ENCODE results near the gene SARDH.

The SARDH gene

DNA sequence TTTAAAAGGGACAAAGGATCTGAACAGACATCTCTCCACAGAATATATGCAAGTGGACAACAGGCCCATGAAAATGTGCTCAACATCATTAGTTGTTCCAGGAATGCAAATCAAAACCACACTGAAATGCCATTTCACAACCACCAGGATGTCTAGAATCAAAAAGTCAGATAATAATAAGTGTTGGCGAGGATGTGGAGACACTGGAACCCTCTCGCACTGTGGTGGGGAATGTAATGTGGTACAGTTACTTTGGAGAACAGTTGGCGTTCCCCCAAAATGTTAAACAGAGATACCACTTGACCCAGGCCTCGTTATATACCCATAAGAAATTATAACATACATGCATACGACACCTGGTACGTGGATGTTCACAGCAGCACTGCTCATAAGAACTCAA is 38.6 kb downstream of the SARDH start:
- DNase-seq, result no peak

DNA sequence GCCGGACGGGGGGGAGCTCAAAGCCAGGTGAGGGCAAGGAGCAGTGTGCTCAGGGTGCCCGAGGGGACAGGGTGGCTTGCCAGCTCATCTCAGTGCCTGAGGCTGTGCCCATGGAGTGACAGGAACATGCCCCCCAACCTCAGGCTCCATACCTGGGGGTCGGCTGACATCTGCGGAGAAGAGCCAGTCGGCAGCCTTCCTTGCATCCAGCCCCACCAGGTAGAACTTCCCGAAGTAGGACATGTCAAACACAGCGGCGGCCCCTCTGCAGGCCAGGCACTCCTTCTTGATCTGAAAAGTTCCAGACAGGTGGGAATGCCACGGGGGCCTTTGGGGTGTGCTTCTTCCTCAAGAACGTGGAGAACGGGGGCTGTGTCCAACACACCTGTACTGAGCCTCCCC is 42.1 kb downstream of the SARDH start:
- DNase-seq, result no peak

DNA sequence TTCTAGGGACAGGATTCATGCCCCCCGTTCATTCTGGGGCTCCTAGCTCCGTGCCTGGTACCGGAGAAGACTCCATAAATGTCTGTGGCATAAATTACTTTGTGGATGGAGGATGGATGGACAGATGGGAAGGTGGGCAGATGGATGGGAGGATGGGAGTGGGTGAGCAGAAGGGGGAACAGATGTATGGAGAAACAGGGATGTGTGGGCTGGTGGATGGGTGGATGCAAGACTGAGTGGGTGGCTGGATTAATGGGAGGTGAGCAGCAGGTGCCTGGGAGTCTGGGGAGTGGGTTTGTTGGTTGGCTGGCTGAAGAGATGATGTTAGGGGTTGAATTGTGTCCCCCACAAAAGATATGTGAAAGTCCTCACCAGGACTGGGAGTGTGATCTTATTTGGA is 43.5 kb downstream of the SARDH start:
- DNase-seq, result no peak

DNA sequence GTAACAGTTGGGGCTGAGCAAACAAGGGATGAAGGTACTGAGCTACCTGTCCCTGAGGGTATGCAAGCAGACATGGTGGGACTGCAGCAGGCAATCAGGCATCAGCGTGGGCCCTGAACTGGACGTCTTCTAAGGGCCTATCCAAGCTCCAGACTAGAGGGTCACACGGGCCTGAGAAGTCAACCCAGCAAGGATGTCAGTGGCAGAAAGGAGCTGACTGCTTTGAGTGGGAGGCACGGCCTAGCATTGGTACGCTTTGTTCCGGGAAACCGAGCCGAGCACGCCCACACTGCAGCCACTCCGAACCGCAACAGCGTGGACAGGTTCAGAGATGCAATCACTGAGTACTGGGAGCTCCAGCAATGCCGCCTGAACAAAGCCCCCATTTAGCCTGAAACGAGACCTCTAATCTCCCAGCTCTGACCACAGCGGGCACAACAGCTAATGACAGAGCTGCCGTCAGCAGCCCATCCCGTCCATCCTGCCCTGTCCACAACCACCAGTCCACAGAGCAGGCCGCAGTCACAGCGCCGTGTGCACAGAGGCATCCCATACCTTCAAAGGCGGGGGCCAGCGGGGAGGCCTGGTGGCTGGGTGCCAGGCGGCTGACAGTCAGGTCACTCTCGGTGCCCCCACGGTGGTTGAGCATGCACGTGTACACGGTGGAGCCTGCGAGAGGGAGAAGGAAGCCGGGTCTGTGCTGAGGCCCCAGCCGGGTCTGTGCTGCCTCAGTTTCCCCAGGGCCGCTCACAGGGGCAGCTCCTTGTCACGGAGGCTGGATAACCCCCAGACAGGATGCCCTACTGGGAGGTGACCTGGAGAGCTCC is 44.2 kb downstream of the SARDH start:
- DNase-seq, result no peak

DNA sequence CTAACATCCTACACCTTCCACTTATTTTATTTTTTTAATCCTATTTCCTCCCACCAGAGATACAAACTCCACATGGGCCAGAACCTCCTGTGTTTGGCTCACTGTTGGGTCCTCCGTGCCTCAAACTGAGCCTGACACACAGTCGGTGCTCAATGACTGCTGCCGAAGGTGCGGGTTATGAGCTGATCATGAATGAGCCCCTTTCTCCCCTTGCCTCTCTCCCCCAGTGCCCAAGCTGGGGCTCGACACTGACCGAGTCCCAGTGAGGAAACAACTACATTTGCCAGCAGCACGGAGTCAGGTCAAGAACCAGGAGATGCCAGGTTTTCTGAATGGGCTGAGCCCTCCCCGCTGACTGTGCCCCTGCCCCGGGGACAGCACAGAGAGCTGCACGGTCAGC is 45.0 kb downstream of the SARDH start:
- no peak for DNase-seq

DNA sequence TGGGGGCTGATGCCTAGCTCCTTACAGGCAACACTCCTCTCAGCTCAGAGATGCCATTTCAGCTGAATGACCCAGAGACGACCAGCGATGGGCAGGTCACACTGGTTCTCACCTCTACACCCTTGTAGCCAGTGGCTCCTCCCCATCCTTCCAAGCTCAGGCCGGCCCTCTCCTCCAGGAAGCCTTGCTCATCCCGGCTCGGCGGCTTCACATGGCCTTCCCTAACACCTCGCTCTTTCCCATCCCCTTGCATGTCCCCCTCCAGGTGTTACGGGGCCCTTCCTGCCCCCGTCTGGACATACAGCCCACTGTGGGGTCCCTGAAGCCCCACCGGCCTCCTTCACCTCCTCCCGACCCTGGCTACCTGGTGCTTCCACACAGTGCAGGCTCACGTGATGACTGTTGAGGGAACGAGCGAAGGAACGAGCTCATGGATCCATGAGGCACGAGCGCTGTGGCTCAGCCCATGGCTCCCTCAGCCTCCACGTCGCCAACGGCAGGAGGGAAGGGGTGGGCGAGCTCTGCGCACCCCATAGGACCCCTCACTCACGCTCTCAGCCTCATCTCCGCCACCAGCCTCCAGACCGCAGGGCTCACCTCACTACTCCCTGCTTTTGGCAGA is 45.7 kb downstream of the SARDH start:
- no peak for DNase-seq

DNA sequence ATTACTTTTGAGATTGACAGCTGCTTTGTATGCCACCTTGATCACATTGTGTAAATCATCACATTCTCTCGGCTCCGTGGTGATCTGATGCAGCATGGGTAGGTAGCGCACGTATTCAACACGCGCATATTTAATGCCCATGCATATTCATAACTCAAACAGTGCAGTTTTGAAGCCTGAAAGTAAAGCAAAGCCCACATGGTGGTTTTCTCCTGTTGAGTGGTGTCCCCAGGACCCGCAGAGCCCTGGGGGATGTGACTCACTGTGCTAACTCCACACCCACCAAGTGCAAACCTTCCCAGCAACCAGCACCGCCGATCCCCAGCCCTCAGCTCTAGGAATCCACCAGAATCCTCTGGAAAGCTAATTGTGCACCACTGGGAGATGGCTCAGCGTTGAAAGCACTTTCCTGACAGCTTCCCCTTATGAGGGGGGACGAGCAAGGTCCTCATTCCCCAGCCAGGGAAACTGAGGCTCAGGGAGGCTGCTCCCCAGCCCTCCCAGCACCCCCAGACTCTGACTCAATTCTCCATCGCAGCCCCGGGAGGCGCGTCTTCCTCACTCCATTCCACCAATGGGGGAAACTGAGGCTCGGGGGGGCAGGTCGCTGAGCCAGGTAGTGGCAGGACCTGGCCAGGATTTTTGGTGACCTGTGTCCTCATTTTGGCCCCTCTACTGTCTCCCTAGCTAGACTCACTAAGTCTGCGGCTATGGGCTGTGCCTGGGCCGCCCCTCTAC is 46.4 kb downstream of the SARDH start:
- no peak for DNase-seq

DNA sequence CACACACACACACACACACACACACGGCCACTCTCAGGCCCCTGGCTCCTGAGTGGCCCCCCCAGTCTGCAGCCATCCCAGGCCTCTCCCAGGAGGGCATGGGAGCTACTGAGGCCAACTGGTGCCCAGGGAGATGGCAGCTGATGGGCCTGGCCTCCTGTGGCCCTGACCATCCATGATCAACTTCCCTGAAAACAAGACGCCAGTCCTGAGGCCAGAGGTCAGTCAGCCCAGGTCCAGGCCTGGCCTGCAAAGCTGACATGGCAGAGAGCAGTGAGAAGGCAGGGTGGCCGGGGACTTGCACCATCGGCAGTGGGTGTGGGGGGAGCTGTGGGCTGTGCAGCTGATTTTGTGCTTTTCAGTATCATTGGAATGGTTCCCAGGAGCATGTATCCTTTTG is 47.0 kb downstream of the SARDH start:
- no peak for DNase-seq

DNA sequence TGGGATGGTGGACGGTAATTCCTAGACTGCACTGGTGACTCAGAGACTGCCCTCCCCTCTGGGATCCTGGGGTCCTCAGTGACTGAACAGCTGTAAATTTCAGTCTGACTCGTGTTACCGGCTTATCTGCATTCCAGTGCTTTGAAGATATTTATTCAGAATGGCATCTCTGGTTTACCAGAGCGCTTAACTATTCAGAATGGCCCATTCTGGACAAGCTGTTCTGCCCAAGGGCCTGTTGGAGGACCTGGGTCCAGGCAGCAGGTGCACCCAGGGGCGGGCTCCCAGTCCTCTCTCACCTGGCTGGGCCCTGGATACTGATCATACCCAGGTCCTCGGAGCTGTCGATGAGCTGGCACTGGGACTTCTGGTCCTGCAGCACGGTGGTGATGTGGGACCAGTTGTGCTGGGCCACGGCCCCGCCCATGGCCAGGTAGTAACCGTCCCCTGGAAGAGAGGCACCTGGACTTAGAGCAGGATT is 48.0 kb downstream of the SARDH start:
- no peak for DNase-seq

DNA sequence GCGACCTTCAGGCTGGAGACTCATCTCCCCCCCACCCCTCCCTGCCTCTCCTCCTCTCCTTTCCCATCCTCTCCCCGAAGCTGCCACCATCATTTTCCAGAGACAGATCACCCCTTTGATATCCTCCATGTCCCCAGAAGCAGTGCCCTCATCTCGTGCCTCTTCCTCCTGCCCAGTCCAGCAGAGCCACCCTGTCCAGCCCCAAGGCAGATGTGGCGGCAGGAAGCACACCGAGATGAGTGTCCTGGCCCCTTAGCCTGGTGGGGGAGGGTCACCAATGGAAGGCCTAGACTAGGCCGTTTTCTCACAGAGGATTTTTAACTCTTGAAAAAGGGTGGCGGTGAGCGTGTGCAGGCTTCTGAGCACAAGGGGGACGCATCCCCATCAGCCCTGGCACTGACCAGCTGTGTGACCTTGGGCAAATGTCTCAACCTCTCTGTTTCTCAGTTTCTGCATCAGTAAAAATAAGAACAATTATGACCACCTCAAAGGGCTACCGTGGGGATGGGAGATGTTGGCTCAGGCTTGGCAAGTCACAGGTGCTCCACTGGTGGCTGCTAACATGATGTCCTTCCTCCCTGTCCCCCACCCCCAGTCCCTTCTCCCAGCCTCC is 48.9 kb downstream of the SARDH start:
- DNase-seq, result no peak

DNA sequence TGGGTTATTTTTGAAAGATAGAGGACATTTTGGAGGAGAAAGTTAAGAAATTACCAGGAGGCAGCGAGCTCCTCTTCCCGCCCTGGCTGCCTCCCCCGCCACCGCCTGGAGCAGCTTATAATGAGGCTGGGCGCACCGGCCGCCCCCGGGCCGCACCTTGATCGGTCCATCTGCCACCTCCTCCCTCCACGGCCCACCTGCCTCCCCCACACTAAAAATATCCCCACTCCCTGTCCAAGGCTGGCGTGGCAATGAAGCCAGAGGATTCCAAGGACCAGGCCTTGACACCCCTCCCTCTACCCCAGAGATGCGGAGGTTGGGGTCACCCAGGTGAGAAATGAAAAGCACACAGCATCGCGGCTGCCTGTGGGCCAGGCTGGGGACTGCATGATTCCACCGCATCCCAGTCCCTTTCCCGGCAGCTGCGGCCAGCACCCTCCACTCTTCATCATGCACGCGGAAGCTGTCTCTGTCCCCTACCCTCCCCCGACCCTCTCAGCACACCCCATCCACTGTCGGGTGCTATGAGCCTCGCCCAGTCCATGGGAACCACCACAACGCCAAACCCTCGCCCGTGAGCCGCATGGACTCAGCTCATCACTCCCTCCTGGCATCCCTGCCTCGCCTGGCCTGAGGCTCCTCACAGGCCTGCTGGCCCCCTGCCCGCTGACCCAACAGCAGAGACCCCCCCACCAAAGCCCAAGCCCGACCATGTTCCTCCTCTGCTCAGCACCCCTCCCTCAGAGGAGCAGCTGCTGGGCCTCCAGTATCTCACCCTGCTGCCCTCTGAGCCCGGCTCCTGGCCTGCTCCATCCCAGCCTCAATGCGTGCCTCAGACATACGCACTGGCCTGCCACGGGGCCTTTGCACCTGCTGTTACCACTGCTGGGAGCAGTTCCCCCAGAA is 50.0 kb downstream of the SARDH start:
- no peak for DNase-seq

DNA sequence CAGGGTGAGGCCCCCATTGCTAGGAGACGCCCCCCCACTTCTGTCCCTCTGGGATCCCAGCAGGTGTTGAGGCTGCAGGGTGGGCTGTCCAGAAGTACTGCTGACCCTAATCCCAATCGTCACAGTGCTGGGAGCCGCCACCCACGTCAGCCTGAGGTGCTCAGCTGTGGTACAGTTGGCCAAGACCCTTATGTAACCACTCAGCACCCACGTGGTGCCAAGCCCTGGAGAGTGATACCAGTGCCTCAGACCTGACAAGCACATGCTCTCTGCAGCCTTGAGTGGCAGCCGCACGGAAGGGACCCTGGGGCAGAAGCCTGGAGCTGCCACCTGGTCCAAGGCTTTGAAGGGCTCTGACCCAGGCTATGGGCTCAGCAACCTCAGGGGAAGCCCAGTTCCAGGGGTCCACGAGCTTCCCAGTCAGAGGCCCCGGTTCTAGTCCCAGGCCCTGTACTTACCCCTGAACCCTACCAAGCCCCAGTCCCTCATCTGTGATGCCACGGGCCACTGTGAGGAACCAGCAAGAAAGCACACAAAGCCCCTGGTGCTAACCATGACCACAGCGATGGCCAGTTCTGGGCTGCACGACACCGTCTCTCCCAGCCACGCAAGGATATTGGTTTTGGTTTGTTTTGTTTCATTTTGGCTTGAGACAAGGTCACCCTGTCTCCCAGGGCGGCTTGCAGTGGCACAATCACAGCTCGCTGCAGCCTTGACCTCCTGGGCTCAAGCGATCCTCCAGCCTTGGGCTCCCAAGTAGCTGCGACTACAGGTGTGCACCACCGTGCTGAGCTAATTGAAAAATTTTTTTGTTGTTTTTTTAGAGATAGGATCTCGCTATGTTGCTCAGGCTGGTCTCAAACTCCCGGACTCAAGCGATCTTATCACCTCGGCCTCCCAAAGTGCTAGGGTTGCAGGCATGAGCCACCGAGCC is 51.2 kb downstream of the SARDH start:
- DNase-seq, result peak; percentile 59

DNA sequence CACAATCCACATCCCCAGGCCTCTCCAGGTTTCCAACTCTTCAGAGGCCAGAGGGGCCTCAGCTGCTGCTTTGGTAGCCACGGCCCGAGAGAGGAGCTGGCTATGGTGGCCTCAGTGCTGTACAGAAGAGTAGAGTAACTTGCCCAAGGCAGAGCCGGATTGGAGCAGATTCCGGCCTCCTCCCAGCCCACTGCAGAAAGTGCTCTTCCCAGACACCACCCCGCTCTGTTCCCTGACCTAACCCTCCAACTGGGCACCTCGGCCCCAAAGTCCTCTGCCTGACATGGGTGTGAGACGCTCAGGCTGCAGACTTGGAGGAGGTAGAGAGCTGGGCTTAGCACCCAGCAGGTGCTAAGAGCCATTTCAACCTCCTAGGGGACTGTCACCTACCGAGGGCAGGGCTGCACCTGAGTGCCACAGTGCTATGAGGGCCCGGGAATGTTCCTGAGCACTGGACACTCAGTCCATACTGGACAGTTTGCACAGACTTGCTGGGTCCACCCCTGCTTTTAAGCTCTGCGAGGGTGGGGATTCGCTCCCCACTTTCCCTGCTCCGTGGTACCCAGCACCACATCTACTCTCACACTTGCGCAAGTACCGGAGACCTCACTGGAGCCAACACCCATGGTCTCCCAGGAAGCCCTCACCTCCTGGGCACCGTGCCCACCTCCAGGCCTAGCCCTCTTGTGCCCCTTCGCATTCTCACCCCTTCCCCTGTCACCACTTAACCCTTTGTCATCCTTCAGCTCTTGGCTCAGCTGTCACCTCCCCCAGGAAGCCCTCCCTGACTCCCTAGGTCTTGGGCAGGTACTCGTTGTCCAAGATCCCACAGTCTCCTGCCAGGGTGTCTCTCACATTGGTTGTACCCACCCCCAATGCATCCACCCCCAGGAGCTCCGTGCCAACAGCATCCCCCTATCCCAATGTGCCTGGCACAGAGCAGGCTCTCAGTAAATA is 52.2 kb downstream of the SARDH start:
- DNase-seq, result no peak

DNA sequence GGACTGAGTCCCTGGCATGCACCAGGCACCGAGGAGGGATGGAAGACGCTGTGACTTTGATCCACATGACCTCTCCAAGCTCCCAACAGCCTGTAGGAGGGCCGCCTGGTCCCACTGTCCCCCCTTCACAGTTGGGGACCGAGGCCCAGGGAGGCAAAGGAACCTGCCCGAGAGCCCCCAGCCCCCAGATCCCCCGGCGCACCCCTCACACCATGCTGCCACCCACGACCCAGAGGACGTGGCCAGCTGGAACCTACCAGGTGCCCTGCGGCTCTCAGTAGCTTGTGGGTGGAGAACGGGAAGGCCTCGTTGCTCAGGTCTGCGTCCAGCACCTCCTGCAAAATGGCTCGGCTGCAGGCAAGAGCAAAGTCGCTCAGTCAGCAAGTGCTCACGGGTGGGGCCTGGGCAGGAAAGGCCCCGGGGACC is 53.2 kb downstream of the SARDH start:
- no peak for DNase-seq

DNA sequence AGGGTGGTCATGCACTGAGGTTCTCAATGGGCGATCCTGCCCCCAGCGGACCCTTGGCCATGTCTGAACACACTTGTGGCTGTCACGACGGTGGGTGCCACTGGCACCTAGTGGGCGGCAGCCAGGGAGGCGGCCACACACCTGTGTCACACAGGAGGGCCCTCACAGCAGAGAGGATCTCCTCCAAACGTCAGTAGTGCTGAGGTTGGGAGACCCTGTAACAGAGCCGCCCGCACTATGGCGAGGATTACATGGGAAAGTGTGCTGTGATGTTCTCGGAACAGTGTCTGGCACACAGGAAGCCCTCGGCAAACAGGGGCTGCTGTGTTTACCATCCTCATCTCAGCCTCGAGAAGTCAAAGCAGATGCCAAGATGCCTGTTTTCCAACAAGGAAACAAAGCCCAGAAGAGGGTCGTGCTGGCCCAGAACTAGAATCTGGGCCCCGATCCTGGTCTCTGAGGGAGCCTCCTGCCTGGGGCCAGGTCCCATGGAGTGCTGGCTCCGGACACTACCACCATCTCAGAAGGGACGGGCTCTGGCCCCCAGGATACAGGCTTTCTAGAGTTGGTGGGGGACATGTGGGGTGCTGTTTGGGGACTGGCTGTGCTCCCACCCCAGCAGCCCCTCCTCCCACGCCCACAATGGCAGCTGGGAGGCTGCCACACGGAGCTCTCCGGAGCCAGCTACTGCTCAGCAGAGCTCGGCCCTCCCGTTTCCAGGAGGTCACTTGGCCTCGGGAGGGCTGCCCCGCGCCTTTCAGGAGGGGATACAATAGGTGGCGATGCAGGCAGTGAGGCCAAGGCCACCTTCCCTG is 53.8 kb downstream of the SARDH start:
- DNase-seq, result no peak

DNA sequence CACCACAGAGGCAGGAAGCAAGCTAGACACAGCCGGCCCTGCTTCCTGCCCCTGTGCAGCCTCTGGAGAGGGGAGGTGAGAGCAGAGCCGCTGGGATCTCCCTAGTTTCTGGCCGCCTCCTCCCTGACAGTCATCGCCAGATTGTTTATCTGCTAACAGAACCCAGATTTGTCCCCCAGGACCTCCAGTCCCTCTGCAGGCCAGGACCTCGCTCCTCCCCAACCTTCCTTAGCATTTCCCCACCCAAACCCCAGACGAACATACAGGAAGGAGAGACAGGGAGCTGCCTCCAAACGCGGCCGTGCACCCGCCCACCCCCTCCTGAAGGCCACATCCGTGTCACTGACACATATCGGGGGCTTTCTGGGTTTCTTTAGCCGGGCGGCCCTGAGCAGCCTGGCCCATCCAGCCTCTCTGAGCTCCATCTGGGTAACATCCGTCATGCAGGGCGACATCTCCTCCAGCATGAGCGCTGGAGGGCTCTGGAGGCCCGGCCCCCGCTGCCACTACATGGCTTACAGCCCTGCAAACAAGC is 54.5 kb downstream of the SARDH start:
- no peak for DNase-seq

DNA sequence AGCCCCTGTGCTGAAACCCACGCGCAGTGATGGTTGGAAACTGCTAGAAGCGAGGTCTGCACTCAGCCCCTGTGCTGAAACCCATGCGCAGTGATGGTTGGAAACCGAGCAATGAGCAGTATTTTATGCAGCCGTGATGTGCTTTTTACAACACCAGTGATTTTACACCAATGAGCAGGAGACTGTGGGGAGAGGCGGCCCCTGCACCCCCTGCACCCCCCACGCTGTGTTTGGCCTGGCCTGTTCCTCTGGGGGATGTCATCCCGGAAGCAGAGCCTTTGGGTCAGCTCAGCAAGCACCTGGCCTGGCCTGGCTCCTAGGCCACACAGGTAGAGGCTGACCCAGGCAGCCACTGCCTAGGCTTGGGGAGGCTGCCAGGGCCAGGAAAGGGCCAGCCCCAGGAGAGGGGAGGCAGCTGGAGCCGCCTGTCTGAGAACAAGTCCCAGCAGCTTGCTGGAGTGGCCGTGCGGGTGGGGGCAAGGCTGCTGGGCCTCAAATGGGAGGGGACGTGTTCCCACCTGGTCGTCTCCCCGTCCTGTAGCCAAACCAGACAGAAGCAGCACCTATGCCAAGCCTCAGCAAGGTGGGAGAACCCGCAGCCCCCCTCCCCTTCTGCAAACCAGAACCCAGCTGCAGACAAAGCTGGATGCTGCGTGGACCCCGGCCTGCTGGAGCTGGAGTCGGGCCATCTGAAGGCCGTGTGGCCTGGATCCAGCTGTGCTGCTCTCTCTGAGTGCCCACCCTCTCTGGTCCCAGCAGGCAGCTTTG is 55.1 kb downstream of the SARDH start:
- no peak for DNase-seq
